ENCODE data around the gene NDUFS2. TPM values are rescaled to one million over a fixed set of nuclear protein-coding genes. Genes with fewer than 3 reads are reported as not detected.

Gene NDUFS2
- total RNA-seq, 2 donors from 2014 or later = 148 to 311 TPM

GRCh38 chr1:161162806-161163205 lies 39.4 kb upstream of the NDUFS2 start:
- no peak for TF ChIP-seq CTCF (IDR thresholded peaks at IDR 0.05)
- no peaks in the 10 kb centered on the region for H3K9me3 ChIP-seq
- H3K27ac ChIP-seq = no peak overlapping the region
- no peaks in the 10 kb centered on the region for H3K27me3 ChIP-seq
- H3K4me1 ChIP-seq = peaks cover 0 to 50% of the 10 kb centered on the region in 2 donors
- H3K36me3 ChIP-seq = peaks cover 19% of the 10 kb centered on the region
- DNase-seq (ENCODE audit: low spot score) = no peak
- H3K4me3 ChIP-seq = no peak overlapping the region

GRCh38 chr1:161163793-161164192 lies 38.4 kb upstream of the NDUFS2 start:
- Histone ChIP-seq H3K4me3 (no peak overlapping the region), H3K27me3 (no peaks in the 10 kb centered on the region), H3K27ac (no peak overlapping the region), H3K4me1 (peaks cover 0 to 46% of the 10 kb centered on the region in 2 donors), H3K9me3 (no peaks in the 10 kb centered on the region), H3K36me3 (peaks cover 17% of the 10 kb centered on the region)
- no peak for DNase-seq (ENCODE audit: low spot score)
- TF ChIP-seq CTCF (IDR thresholded peaks at IDR 0.05) = no peak

- DNase-seq (ENCODE audit: low spot score) = no peak
- peaks cover 0 to 38% of the 10 kb centered on the region in 2 donors for H3K4me1 ChIP-seq
- peak overlapping the region; percentile 84 to 89 for H3K27ac ChIP-seq
- H3K4me3 ChIP-seq = peak overlapping the region; percentile 75 to 90
- no peaks in the 10 kb centered on the region for H3K9me3 ChIP-seq
- TF ChIP-seq CTCF (IDR thresholded peaks at IDR 0.05) = no peak
- no peaks in the 10 kb centered on the region for H3K27me3 ChIP-seq
- H3K36me3 ChIP-seq = peaks cover 21% of the 10 kb centered on the region
Observed at GRCh38 chr1:161164901-161165610, 37.1 kb upstream of the NDUFS2 start.

DNA sequence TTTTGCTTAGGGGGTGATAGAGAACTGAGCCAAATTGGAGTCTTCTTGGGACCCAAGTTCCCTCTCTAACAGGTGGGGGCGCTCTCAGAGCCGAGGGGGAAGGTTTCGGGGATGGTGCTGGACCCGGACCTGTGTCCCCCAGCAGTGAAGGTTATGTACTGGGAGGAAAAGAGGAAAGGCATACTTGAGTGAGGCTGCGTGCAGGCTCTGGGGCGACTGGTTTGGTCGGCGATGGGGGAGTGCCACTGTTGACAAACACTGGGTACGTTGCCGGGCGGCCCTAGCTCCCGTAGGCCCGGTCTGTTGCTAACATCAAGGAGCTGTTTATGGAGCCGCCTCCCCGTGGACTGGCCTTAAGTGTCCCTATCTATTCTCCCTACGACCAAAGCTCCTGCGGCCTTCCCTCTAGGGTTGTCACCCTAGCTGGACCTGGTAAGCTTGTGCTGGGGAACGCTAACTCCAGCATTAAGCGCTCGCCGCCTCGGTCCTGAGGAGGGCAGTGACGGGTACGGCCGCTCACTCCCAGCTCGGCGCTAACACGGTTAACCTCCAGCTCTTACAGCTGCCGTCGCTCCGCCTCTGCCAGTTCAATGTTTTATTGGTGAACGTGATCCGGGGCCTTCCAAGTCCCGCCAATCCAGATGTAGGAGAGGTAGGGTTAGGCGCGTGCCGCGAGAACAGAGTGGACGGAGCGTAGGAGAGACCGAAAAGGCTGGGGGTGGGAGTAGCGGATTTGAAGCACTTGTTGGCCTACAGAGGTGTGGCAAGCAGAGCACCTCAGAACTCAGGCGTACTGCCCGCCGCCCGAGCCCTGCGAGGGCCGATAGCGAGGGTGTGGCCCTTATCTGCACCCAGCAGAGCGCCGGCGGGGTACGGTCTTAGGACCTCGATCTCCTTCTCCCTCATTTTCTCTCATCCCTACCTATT lies 36.2 kb upstream of the NDUFS2 start, which contains the start of gene PPOX:
PPOX (plus strand) TSS at position 685 of the 927 bp plus-strand sequence. CDS start 422 bp downstream, outside the sequence.
- no peaks in the 10 kb centered on the region for H3K9me3 ChIP-seq
- H3K27me3 ChIP-seq = no peaks in the 10 kb centered on the region
- peaks cover 0 to 28% of the 10 kb centered on the region in 2 donors for H3K4me1 ChIP-seq
- DNase-seq (ENCODE audit: low spot score) = peak; percentile 99
- TF ChIP-seq CTCF (IDR thresholded peaks at IDR 0.05) = peak; percentile 37 to 61
- peak within 1 kb of the TSS; percentile 75 to 90 for H3K4me3 ChIP-seq
- H3K27ac ChIP-seq = peak within 1 kb of the TSS; percentile 84 to 89
- H3K36me3 ChIP-seq = peaks cover 30% of the 10 kb centered on the region

GRCh38 chr1:161166669-161167548 lies 35.3 kb upstream of the NDUFS2 start:
- peak overlapping the region; percentile 75 to 90 for H3K4me3 ChIP-seq
- peaks cover 39% of the 10 kb centered on the region for H3K36me3 ChIP-seq
- no peak for TF ChIP-seq CTCF (IDR thresholded peaks at IDR 0.05)
- no peaks in the 10 kb centered on the region for H3K27me3 ChIP-seq
- H3K9me3 ChIP-seq = no peaks in the 10 kb centered on the region
- DNase-seq (ENCODE audit: low spot score) = no peak
- peak overlapping the region; percentile 84 to 89 for H3K27ac ChIP-seq
- peaks cover 0 to 19% of the 10 kb centered on the region in 2 donors for H3K4me1 ChIP-seq
